HG03135 (cell line): Measurements from ENCODE around the gene ARPP19.
"Not testable (repeated sequence)": the region's sequence is repeated elsewhere in the genome, so short reads cannot be mapped to it uniquely, and the experiment has no call there.

Experiments used
- ATAC-seq: cut with Tn5 transposase; IDR thresholded peaks from one replicate; pipeline ENCODE4 v1.9.1; 2021; ENCODE audit warnings: mild to moderate bottlenecking, moderate library complexity; ENCODE audit not compliant: unreplicated experiment

ARPP19 gene

GRCh38 chr15:52551762-52552161 lies 17.1 kb downstream of the ARPP19 start:
- ATAC-seq, result no peak

- not testable (repeated sequence) for ATAC-seq
Measured at GRCh38 chr15:52551186-52551585, 17.6 kb downstream of the ARPP19 start.

- ATAC-seq, result no peak
Measured at GRCh38 chr15:52546031-52546751, 22.6 kb downstream of the ARPP19 start.

- no peak for ATAC-seq
Measured at GRCh38 chr15:52540374-52541012, 28.3 kb downstream of the ARPP19 start.

GRCh38 chr15:52537459-52537858 lies 31.4 kb downstream of the ARPP19 start:
- no peak for ATAC-seq

- no peak for ATAC-seq
Measured at GRCh38 chr15:52532427-52532826, 36.4 kb downstream of the ARPP19 start.

- ATAC-seq, result no peak
Measured at GRCh38 chr15:52529940-52530339, 38.9 kb downstream of the ARPP19 start.

- ATAC-seq, result no peak
Measured at GRCh38 chr15:52529341-52529924, 39.4 kb downstream of the ARPP19 start.

- ATAC-seq, result peak; percentile 80
Measured at GRCh38 chr15:52528564-52529340, 40.1 kb downstream of the ARPP19 start, which contains the start of gene MYO5A. Gene MYO5A, minus strand, starts transcription at chr15:52528880. Its CDS starts 74 bp downstream, at chr15:52528806.

- peak; percentile 9 for ATAC-seq
Measured at GRCh38 chr15:52527911-52528563, 40.8 kb downstream of the ARPP19 start.

- ATAC-seq, result no peak
Measured at GRCh38 chr15:52527196-52527910, 41.5 kb downstream of the ARPP19 start.

- no peak for ATAC-seq
Measured at GRCh38 chr15:52524223-52525136, 44.4 kb downstream of the ARPP19 start.

GRCh38 chr15:52523647-52524046 lies 45.2 kb downstream of the ARPP19 start:
- no peak for ATAC-seq

GRCh38 chr15:52523192-52523591 lies 45.6 kb downstream of the ARPP19 start:
- ATAC-seq, result no peak

GRCh38 chr15:52521682-52522081 lies 47.1 kb downstream of the ARPP19 start:
- ATAC-seq, result no peak

- ATAC-seq, result no peak
Measured at GRCh38 chr15:52520421-52520820, 48.4 kb downstream of the ARPP19 start.

GRCh38 chr15:52518487-52519371 lies 50.1 kb downstream of the ARPP19 start:
- ATAC-seq, result no peak

- ATAC-seq, result no peak
Measured at GRCh38 chr15:52517014-52517413, 51.8 kb downstream of the ARPP19 start.
